A673 (cell line): ENCODE measurements around the gene FABP3. TPM values are rescaled to one million over a fixed set of nuclear protein-coding genes. Genes with fewer than 3 reads are reported as not detected.

Experiments used
- BruUV-seq: library from RNA; stranded (reverse); fragments of 400-500 nt; replicated peaks from 2 replicates; lab custom pipeline; 2021; lab: Mats Ljungman, UMichigan
- CTCF ChIA-PET: fragments of 300-600 bp; sonication (Branson Sonifier 250); formaldehyde crosslinking; loops from one replicate; lab custom pipeline; 2022; ENCODE audit warnings: antibody characterized with exemption; lab: Charles Lee
- POLR2A ChIA-PET: fragments of 300-600 bp; sonication (Branson Sonifier 250); formaldehyde crosslinking; loops from one replicate; lab custom pipeline; 2022; ENCODE audit warnings: antibody characterized with exemption; ENCODE audit not compliant: low non-redundant PET; lab: Charles Lee
- DNase-seq: peaks from one replicate; pipeline ENCODE4 v3.0.0-alpha.2; 2015; ENCODE audit warnings: low spot score
- H3K27ac ChIP-seq: fragments of 200-600 bp; sonication (generic); 2 replicates; pipeline ENCODE4 v1.5.1; 2016; ENCODE audit warnings: mixed run types, low read depth, mild to moderate bottlenecking, mixed read lengths, antibody characterized with exemption, low read length; ENCODE audit not compliant: poor library complexity, severe bottlenecking
- H3K27me3 ChIP-seq: fragments of 200-600 bp; sonication (generic); replicated peaks from 2 replicates; pipeline ENCODE4 v1.6.1; 2017; ENCODE audit warnings: mixed run types, low read depth, mild to moderate bottlenecking, mixed read lengths, antibody characterized with exemption, low read length; ENCODE audit not compliant: insufficient read depth, poor library complexity
- H3K36me3 ChIP-seq: fragments of 200-600 bp; sonication (generic); 2 replicates; pipeline ENCODE4 v1.6.1; 2016; ENCODE audit warnings: mixed run types, mild to moderate bottlenecking, mixed read lengths, antibody characterized with exemption, low read length; ENCODE audit not compliant: insufficient read depth, poor library complexity, severe bottlenecking
- H3K4me1 ChIP-seq: fragments of 200-600 bp; sonication (generic); 2 replicates; pipeline ENCODE4 v1.6.1; 2017; ENCODE audit warnings: mixed run types, mild to moderate bottlenecking, mixed read lengths, antibody characterized with exemption, low read length; ENCODE audit not compliant: insufficient read depth, poor library complexity, severe bottlenecking
- H3K4me3 ChIP-seq: fragments of 200-600 bp; sonication (generic); 2 replicates; pipeline ENCODE4 v1.5.1; 2016; ENCODE audit warnings: low read depth, mixed run types, mild to moderate bottlenecking, mixed read lengths, low read length; ENCODE audit not compliant: poor library complexity, severe bottlenecking
- H3K9me3 ChIP-seq: fragments of 200-600 bp; sonication (generic); 2 replicates; pipeline ENCODE4 v1.6.1; 2016; ENCODE audit warnings: mixed run types, low read depth, mild to moderate bottlenecking, mixed read lengths, antibody characterized with exemption, low read length; ENCODE audit not compliant: poor library complexity, severe bottlenecking
- CTCF ChIP-seq: fragments of 300-800, 200-600 bp; sonication (generic); conservative IDR thresholded peaks from 2 replicates; pipeline ENCODE4 v1.5.1; 2017; ENCODE audit warnings: low read depth, mild to moderate bottlenecking, antibody characterized with exemption, low read length, moderate library complexity, mixed read lengths
- EZH2 ChIP-seq: fragments of 200-600 bp; sonication (generic); IDR thresholded peaks from 2 replicates; pipeline ENCODE4 v1.6.1; 2017; ENCODE audit warnings: borderline replicate concordance, low read depth, mild to moderate bottlenecking, mixed read lengths, antibody characterized with exemption, low read length; ENCODE audit not compliant: poor library complexity, severe bottlenecking
- intact Hi-C: fragments of 100-400 bp; cut with micrococcal nuclease; formaldehyde crosslinking; loops from one replicate; pipeline ENCODE4 v1.10.0; 2022; ENCODE audit not compliant: unreplicated experiment
- total RNA-seq: library from RNA; stranded (reverse); gene quantifications from 2 replicates; pipeline ENCODE4 v1.2.3, GENCODE V29; 2021

Gene FABP3
- total RNA-seq, 1 experiment from 2014 or later: not detected

DNA sequence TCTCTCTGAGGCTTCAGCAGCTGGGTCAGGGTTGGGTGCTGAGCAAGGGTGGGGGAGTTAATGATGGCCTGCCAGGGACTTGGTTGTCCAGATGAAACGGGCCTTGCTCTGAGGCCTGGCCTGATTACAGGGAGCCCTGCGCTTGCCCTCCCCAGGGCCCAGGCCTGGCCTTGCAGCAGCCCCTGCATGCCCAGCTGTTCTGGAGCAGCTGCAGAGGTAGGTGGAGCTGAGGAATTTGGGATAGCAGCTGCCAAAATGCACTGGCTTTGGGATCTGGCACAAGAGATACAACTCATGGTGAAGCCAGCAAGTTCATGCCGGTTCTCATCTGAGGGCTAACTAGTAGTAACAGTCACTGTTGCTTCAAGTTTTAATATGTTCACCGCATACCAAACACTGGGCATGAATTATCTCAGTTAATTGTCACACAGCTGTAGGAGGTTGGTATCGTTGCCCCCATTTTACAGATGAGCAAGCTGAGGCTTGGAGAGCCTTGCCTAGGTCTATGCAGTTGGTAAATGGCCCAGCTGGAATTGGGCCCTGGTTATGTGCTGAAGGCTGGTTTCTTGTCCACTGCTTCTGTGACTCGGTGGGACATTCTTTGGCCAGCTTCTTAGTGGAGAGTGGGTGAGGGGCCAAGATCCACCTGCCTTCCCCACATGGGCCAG lies 32.8 kb upstream of the FABP3 start:
- no TSS peak for BruUV-seq
- POLR2A ChIA-PET: no interaction called here
- H3K4me3 ChIP-seq: no peak overlapping the region
- peaks cover 6% of the 10 kb centered on the region for H3K27me3 ChIP-seq
- no peak for TF ChIP-seq EZH2
- no peak for TF ChIP-seq CTCF
- H3K4me1 ChIP-seq: no peaks in the 10 kb centered on the region
- intact Hi-C loops: no loop called here
- no peak overlapping the region for H3K27ac ChIP-seq
- H3K36me3 ChIP-seq: no peaks in the 10 kb centered on the region
- CTCF ChIA-PET: interaction anchor here (0.7 kb wide), 1 partner anchor 143 kb away, joined by 5 read pairs; no protein-coding TSS in a partner anchor
- no peaks in the 10 kb centered on the region for H3K9me3 ChIP-seq
- no peak for DNase-seq

GRCh38 chr1:31401241-31401640 lies 28.4 kb upstream of the FABP3 start:
- Histone ChIP-seq H3K27ac (no peak overlapping the region), H3K27me3 (no peaks in the 10 kb centered on the region), H3K4me1 (no peaks in the 10 kb centered on the region), H3K36me3 (no peaks in the 10 kb centered on the region), H3K9me3 (no peaks in the 10 kb centered on the region), H3K4me3 (no peak overlapping the region)
- ChIA-PET POLR2A (no interaction called here), CTCF (interaction anchor here (0.6 kb wide), 1 partner anchor 271 kb away, joined by 6 read pairs; no protein-coding TSS in a partner anchor)
- no peak for DNase-seq
- BruUV-seq: no TSS peak
- intact Hi-C loops: no loop called here
- TF ChIP-seq CTCF (no peak), EZH2 (no peak)

DNA sequence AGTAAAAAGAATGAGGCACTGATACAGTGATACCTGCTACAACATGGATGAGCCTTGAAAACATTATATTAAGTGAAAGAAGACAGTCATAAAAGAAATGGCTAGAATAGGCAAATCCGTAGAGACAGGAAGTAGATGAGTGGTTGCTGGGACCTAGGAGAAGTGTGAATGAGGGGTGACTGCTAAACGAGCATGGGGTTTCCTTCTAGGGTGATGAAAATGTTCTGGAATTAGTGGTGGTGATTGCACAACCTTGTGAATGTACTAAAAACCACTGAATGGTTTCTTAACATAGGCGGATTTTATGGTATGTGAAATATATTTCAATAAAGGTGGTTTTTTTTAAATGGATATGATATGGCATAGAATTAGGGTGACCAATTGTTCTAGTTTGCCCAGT lies 27.5 kb upstream of the FABP3 start:
- Histone ChIP-seq H3K36me3 (no peaks in the 10 kb centered on the region), H3K27me3 (no peaks in the 10 kb centered on the region), H3K4me3 (no peak overlapping the region), H3K27ac (no peak overlapping the region), H3K4me1 (no peaks in the 10 kb centered on the region), H3K9me3 (no peaks in the 10 kb centered on the region)
- TF ChIP-seq CTCF (no peak), EZH2 (no peak)
- intact Hi-C loops: no loop called here
- CTCF ChIA-PET: no interaction called here
- BruUV-seq: no TSS peak
- POLR2A ChIA-PET: no interaction called here
- DNase-seq: no peak
